Caco-2 (cell line): ENCODE measurements around the gene MAD1L1. TPM values are rescaled to one million over a fixed set of nuclear protein-coding genes. Genes with fewer than 3 reads are reported as not detected.
A peak's percentile ranks its signal among the peaks of the same experiment; 100 is the strongest.

ENCODE experiments used
- BruUV-seq: library from RNA; stranded (reverse); fragments of 400-500 nt; replicated peaks from 2 replicates; lab custom pipeline; 2021; lab: Mats Ljungman, UMichigan
- CTCF ChIA-PET: fragments of 300-600 bp; sonication (Branson Sonifier 250); formaldehyde crosslinking; loops from one replicate; lab custom pipeline; 2022; ENCODE audit warnings: antibody characterized with exemption; lab: Charles Lee
- POLR2A ChIA-PET: fragments of 300-600 bp; sonication (Branson Sonifier 250); formaldehyde crosslinking; loops from one replicate; lab custom pipeline; 2022; ENCODE audit warnings: antibody characterized with exemption; lab: Charles Lee
- DNase-seq, 2 experiments: peaks; one replicate each; pipeline versions ENCODE4 v3.0.0 to v3.0.0-alpha.2; 2020 to 2022
- H3K27me3 ChIP-seq: replicated peaks from 2 replicates; pipeline ENCODE4 v1.6.0; 2011; ENCODE audit warnings: low read length; ENCODE audit not compliant: control insufficient read depth, insufficient read depth
- H3K36me3 ChIP-seq: 2 replicates; pipeline ENCODE4 v1.5.1; 2011; ENCODE audit warnings: low read length; ENCODE audit not compliant: control insufficient read depth, insufficient read depth
- H3K4me1 ChIP-seq: fragments of 250-450 bp; sonication (Bioruptor Pico); 2 replicates; pipeline ENCODE4 v1.5.1; 2020; ENCODE audit warnings: mild to moderate bottlenecking
- H3K4me3 ChIP-seq: 2 replicates; pipeline ENCODE4 v1.5.1; 2011; ENCODE audit warnings: low read depth, mild to moderate bottlenecking, control low read depth, low read length
- H3K9me3 ChIP-seq: fragments of 250-450 bp; sonication (Bioruptor Pico); 2 replicates; pipeline ENCODE4 v1.5.1; 2020; ENCODE audit warnings: mild to moderate bottlenecking, moderate library complexity
- H3K27ac Mint-ChIP-seq: one replicate; pipeline ENCODE4 v1.8.0; 2022; ENCODE audit warnings: mixed read lengths; ENCODE audit not compliant: unreplicated experiment
- H3K27me3 Mint-ChIP-seq: one replicate; pipeline ENCODE4 v1.8.0; 2022; ENCODE audit warnings: mixed read lengths; ENCODE audit not compliant: insufficient read depth, unreplicated experiment
- H3K36me3 Mint-ChIP-seq: one replicate; pipeline ENCODE4 v1.8.0; 2022; ENCODE audit warnings: mild to moderate bottlenecking, mixed read lengths; ENCODE audit not compliant: insufficient read depth, unreplicated experiment
- H3K4me1 Mint-ChIP-seq: one replicate; pipeline ENCODE4 v1.8.0; 2022; ENCODE audit warnings: low read depth, mixed read lengths; ENCODE audit not compliant: unreplicated experiment
- H3K4me3 Mint-ChIP-seq: one replicate; pipeline ENCODE4 v1.8.0; 2022; ENCODE audit warnings: mild to moderate bottlenecking, moderate library complexity, mixed read lengths; ENCODE audit not compliant: unreplicated experiment
- H3K9me3 Mint-ChIP-seq: one replicate; pipeline ENCODE4 v1.8.0; 2022; ENCODE audit warnings: mixed read lengths; ENCODE audit not compliant: unreplicated experiment
- CTCF ChIP-seq, 2 experiments: fragments of 200-600 bp in 1 of 2; IDR thresholded peaks; 1 replicate in 1 of 2; 2 replicates in 1 of 2; pipeline versions ENCODE4 v1.5.1 to v1.8.0; 2011 to 2022; ENCODE audit warnings: antibody characterized with exemption in 1 of 2, control low read depth in 1 of 2, inconsistent platforms in 1 of 2, low read depth in 1 of 2, low read length in 1 of 2, mild to moderate bottlenecking in 1 of 2, moderate library complexity in 1 of 2; ENCODE audit not compliant: insufficient read depth in 1 of 2, severe bottlenecking in 1 of 2, unreplicated experiment in 1 of 2
- intact Hi-C: fragments of 100-400 bp; cut with micrococcal nuclease; formaldehyde crosslinking; loops from one replicate; pipeline ENCODE4 v1.10.0; 2022; ENCODE audit not compliant: unreplicated experiment
- total RNA-seq: library from RNA; stranded (reverse); gene quantifications from 2 replicates; pipeline ENCODE4 v1.2.3, GENCODE V29; 2022

Gene MAD1L1
- total RNA-seq, 1 experiment from 2014 or later: 58.6 TPM

- Histone ChIP-seq H3K9me3 (no peaks in the 10 kb centered on the region), H3K36me3 (no peaks in the 10 kb centered on the region; the same call in 1 of the 2 replicates), H3K4me3 (no peak overlapping the region), H3K27me3 (no peaks in the 10 kb centered on the region), H3K4me1 (no peaks in the 10 kb centered on the region)
- ChIA-PET POLR2A (no interaction called here), CTCF (interaction anchor here (0.5 kb wide), 1 partner anchor 611 kb away, joined by 7 read pairs; no protein-coding TSS in a partner anchor)
- Mint-ChIP-seq H3K27me3 (no peaks in the 10 kb centered on the region), H3K27ac (peak overlapping the region; percentile 21), H3K4me3 (no peak overlapping the region), H3K36me3 (peaks cover 17% of the 10 kb centered on the region), H3K4me1 (no peaks in the 10 kb centered on the region), H3K9me3 (no peaks in the 10 kb centered on the region)
- TF ChIP-seq CTCF (IDR thresholded peaks at IDR 0.05; ENCODE audit: insufficient read depth in 1 of 2, low read depth in 1 of 2, low read length in 1 of 2, severe bottlenecking in 1 of 2, unreplicated experiment in 1 of 2): no peak
- intact Hi-C loops: no loop called here
- no peak for DNase-seq
- no TSS peak for BruUV-seq
These were observed 385.3 kb downstream of the MAD1L1 start for GRCh38 chr7:1847260-1848001.

DNA sequence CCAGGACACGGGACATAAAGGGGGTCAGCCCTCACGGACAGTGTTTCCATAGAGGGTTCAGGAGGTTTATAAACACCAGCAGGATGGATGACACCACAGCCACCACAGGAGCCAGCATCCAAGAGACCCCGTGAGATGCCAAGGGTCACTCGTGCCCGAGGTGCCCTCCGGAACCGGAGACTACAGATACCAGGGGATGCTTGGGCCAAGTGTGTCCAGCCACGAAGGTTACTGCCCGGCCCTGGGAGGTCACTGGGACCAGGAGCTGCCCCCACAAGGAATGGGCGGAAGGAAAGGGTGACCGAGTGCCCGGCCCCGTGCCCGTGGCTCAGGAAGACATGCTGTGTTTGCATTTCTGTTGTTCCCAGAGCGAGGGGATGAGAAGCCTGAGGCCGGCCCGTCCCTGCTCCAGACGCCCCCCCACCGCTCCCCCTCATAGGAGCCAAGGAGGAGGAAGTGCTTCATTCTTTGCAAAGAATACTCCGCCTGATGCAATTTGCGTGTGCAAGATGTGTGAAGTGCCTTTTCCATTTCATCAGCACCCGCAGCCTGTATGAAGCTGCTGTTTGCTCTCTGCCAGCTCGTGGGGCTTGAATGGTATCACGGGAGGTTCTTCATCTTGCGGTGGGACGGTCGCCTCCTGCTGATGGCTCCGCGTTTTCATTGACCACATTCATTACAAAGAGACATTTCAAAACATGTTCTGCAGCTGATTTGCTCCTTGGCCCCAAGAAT is 386.2 kb downstream of the MAD1L1 start:
- no peaks in the 10 kb centered on the region; the same call in 1 of the 2 replicates for H3K36me3 ChIP-seq
- Mint-ChIP-seq H3K27ac (peak overlapping the region; percentile 21), H3K4me1 (no peaks in the 10 kb centered on the region), H3K4me3 (no peak overlapping the region), H3K27me3 (no peaks in the 10 kb centered on the region), H3K9me3 (no peaks in the 10 kb centered on the region), H3K36me3 (peaks cover 17% of the 10 kb centered on the region)
- no peak for TF ChIP-seq CTCF (IDR thresholded peaks at IDR 0.05; ENCODE audit: insufficient read depth in 1 of 2, low read depth in 1 of 2, low read length in 1 of 2, severe bottlenecking in 1 of 2, unreplicated experiment in 1 of 2)
- H3K9me3 ChIP-seq: no peaks in the 10 kb centered on the region
- no peak overlapping the region for H3K4me3 ChIP-seq
- no peaks in the 10 kb centered on the region for H3K27me3 ChIP-seq
- intact Hi-C loops: no loop called here
- CTCF ChIA-PET: interaction anchor here (0.6 kb wide), 1 partner anchor 583 kb away, joined by 3 read pairs; no protein-coding TSS in a partner anchor
- no TSS peak for BruUV-seq
- DNase-seq: no peak
- no peaks in the 10 kb centered on the region for H3K4me1 ChIP-seq
- POLR2A ChIA-PET: no interaction called here

DNA sequence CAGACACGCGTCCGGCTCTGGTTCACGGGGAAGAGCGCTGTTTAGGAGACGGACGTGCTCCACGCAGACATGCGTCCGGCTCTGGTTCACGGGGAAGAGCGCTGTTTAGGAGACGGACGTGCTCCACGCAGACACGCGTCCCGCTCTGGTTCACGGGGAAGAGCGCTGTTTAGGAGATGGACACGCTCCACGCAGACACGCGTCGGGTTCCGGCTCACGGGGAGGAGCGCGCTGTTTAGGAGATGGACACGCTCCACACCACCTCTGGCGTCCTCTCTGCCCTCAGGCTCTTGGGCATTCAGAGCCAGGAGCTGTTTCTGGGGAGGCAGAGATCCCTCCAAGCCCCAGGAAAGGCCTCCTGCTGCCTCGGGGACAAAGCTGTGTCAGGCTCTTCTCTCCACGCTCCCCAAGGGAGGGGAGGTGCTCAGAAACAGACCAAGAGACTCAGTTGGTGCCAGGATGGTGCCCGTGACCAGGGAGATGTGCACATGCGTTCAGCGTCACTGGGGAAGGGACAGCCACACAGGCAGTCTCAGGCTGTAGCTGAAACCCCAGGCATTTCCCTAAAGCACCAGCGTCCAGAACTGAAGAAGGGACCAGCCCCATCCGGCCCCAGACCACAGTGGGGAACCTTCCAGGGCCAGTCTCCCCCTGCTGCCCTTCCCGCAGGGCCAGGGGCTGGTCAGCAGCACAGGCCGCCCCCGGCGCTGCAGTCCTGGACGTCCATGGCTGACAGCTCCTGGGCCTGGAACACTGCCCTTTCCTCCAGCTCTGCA is 387.0 kb downstream of the MAD1L1 start:
- intact Hi-C loops: no loop called here
- H3K9me3 Mint-ChIP-seq: no peaks in the 10 kb centered on the region
- no peak overlapping the region for H3K4me3 ChIP-seq
- H3K4me3 Mint-ChIP-seq: no peak overlapping the region
- H3K27me3 ChIP-seq: no peaks in the 10 kb centered on the region
- CTCF ChIA-PET: interaction anchor here (0.6 kb wide), 1 partner anchor 583 kb away, joined by 3 read pairs; no protein-coding TSS in a partner anchor
- DNase-seq: peak in 1 of 2 experiments; percentile 16
- no peaks in the 10 kb centered on the region for H3K27me3 Mint-ChIP-seq
- no TSS peak for BruUV-seq
- H3K36me3 Mint-ChIP-seq: peaks cover 14% of the 10 kb centered on the region
- no peak for TF ChIP-seq CTCF (IDR thresholded peaks at IDR 0.05; ENCODE audit: insufficient read depth in 1 of 2, low read depth in 1 of 2, low read length in 1 of 2, severe bottlenecking in 1 of 2, unreplicated experiment in 1 of 2)
- no peaks in the 10 kb centered on the region for H3K9me3 ChIP-seq
- no peaks in the 10 kb centered on the region; the same call in 1 of the 2 replicates for H3K36me3 ChIP-seq
- no peaks in the 10 kb centered on the region for H3K4me1 Mint-ChIP-seq
- no peaks in the 10 kb centered on the region for H3K4me1 ChIP-seq
- no peak overlapping the region for H3K27ac Mint-ChIP-seq
- POLR2A ChIA-PET: no interaction called here
